Measurements from ENCODE around the gene LTF. TPM values are rescaled to one million over a fixed set of nuclear protein-coding genes. Genes with fewer than 3 reads are reported as not detected.

Gene LTF
- total and polyA plus RNA-seq, 4 donors, result 0.36 to 14.7 (median 1.4) TPM

GRCh38 chr3:46395766-46396530, 68.8 kb downstream of the LTF start:
- no peaks in the 10 kb centered on the region for H3K9me3 ChIP-seq (ENCODE audit: control insufficient read depth in 4 of 4, low read length in 3 of 4)
- no peaks in the 10 kb centered on the region for H3K4me1 ChIP-seq (ENCODE audit: control insufficient read depth in 4 of 4, insufficient read depth in 4 of 4, low read length in 3 of 4)
- H3K4me3 ChIP-seq (ENCODE audit: low read depth in 1 of 3, low read length in 3 of 3), result no peak overlapping the region
- no peak overlapping the region for H3K9ac ChIP-seq (ENCODE audit: low read depth in 1 of 2, low read length in 2 of 2)
- H3K36me3 ChIP-seq (ENCODE audit: control insufficient read depth in 4 of 4, insufficient read depth in 3 of 4, low read depth in 1 of 4, low read length in 3 of 4), result no peaks in the 10 kb centered on the region
- 70% methylated on average over 6 of the region's 6 CpGs for WGBS
- H3K27me3 ChIP-seq (ENCODE audit: control insufficient read depth in 4 of 4, insufficient read depth in 4 of 4, low read length in 3 of 4), result no peaks in the 10 kb centered on the region
- no peak for DNase-seq (ENCODE audit: low spot score)
- H3K27ac ChIP-seq (ENCODE audit: low read depth in 1 of 2, low read length in 2 of 2), result no peak overlapping the region
- TF ChIP-seq TAF1 (conservative IDR thresholded peaks at IDR 0.05), result no peak
- TF ChIP-seq NR2F2 (IDR thresholded peaks at IDR 0.05), result no peak
- TF ChIP-seq EGR1 (IDR thresholded peaks at IDR 0.05; ENCODE audit: low read depth in 2 of 2), result no peak
- TF ChIP-seq FOXA1 (IDR thresholded peaks at IDR 0.05), result no peak
- TF ChIP-seq HNF4A (conservative IDR thresholded peaks at IDR 0.05), result no peak
- TF ChIP-seq RXRA (IDR thresholded peaks at IDR 0.05), result no peak
- TF ChIP-seq JUND (IDR thresholded peaks at IDR 0.05), result no peak
- TF ChIP-seq, protein P1, sequence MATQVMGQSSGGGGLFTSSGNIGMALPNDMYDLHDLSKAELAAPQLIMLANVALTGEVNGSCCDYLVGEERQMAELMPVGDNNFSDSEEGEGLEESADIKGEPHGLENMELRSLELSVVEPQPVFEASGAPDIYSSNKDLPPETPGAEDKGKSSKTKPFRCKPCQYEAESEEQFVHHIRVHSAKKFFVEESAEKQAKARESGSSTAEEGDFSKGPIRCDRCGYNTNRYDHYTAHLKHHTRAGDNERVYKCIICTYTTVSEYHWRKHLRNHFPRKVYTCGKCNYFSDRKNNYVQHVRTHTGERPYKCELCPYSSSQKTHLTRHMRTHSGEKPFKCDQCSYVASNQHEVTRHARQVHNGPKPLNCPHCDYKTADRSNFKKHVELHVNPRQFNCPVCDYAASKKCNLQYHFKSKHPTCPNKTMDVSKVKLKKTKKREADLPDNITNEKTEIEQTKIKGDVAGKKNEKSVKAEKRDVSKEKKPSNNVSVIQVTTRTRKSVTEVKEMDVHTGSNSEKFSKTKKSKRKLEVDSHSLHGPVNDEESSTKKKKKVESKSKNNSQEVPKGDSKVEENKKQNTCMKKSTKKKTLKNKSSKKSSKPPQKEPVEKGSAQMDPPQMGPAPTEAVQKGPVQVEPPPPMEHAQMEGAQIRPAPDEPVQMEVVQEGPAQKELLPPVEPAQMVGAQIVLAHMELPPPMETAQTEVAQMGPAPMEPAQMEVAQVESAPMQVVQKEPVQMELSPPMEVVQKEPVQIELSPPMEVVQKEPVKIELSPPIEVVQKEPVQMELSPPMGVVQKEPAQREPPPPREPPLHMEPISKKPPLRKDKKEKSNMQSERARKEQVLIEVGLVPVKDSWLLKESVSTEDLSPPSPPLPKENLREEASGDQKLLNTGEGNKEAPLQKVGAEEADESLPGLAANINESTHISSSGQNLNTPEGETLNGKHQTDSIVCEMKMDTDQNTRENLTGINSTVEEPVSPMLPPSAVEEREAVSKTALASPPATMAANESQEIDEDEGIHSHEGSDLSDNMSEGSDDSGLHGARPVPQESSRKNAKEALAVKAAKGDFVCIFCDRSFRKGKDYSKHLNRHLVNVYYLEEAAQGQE (IDR thresholded peaks at IDR 0.05), result no peak
- no peak for TF ChIP-seq YY1 (IDR thresholded peaks at IDR 0.05)
- TF ChIP-seq, protein P2, sequence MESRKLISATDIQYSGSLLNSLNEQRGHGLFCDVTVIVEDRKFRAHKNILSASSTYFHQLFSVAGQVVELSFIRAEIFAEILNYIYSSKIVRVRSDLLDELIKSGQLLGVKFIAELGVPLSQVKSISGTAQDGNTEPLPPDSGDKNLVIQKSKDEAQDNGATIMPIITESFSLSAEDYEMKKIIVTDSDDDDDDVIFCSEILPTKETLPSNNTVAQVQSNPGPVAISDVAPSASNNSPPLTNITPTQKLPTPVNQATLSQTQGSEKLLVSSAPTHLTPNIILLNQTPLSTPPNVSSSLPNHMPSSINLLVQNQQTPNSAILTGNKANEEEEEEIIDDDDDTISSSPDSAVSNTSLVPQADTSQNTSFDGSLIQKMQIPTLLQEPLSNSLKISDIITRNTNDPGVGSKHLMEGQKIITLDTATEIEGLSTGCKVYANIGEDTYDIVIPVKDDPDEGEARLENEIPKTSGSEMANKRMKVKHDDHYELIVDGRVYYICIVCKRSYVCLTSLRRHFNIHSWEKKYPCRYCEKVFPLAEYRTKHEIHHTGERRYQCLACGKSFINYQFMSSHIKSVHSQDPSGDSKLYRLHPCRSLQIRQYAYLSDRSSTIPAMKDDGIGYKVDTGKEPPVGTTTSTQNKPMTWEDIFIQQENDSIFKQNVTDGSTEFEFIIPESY (IDR thresholded peaks at IDR 0.05), result no peak
- no peak for TF ChIP-seq SP1 (IDR thresholded peaks at IDR 0.05)
- TF ChIP-seq, protein P3, sequence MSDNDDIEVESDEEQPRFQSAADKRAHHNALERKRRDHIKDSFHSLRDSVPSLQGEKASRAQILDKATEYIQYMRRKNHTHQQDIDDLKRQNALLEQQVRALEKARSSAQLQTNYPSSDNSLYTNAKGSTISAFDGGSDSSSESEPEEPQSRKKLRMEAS (IDR thresholded peaks at IDR 0.05), result no peak
- TF ChIP-seq, protein P4, sequence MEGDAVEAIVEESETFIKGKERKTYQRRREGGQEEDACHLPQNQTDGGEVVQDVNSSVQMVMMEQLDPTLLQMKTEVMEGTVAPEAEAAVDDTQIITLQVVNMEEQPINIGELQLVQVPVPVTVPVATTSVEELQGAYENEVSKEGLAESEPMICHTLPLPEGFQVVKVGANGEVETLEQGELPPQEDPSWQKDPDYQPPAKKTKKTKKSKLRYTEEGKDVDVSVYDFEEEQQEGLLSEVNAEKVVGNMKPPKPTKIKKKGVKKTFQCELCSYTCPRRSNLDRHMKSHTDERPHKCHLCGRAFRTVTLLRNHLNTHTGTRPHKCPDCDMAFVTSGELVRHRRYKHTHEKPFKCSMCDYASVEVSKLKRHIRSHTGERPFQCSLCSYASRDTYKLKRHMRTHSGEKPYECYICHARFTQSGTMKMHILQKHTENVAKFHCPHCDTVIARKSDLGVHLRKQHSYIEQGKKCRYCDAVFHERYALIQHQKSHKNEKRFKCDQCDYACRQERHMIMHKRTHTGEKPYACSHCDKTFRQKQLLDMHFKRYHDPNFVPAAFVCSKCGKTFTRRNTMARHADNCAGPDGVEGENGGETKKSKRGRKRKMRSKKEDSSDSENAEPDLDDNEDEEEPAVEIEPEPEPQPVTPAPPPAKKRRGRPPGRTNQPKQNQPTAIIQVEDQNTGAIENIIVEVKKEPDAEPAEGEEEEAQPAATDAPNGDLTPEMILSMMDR (IDR thresholded peaks at IDR 0.05; ENCODE audit: low read depth, low read length, missing input control), result no peak
- no peak for TF ChIP-seq RAD21 (IDR thresholded peaks at IDR 0.05)
- TF ChIP-seq, protein P5, sequence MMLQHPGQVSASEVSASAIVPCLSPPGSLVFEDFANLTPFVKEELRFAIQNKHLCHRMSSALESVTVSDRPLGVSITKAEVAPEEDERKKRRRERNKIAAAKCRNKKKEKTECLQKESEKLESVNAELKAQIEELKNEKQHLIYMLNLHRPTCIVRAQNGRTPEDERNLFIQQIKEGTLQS (IDR thresholded peaks at IDR 0.05), result no peak
- TF ChIP-seq HNF4G (IDR thresholded peaks at IDR 0.05), result no peak
- no peak for TF ChIP-seq FOXA2 (IDR thresholded peaks at IDR 0.05)
- no peak for TF ChIP-seq GABPA (IDR thresholded peaks at IDR 0.05 in 1 of 2, conservative IDR thresholded peaks at IDR 0.05 in 1 of 2)
